Heart left ventricle (tissue), 16 donors: ENCODE results near the gene BMP10. TPM values are rescaled to one million over a fixed set of nuclear protein-coding genes. Genes with fewer than 3 reads are reported as not detected.

ENCODE experiments used
- ATAC-seq, 4 donors: fragments of 200-7000 bp; cut with Tn5 transposase; one replicate each; pipeline ENCODE4 v1.9.1; 2020 to 2022; ENCODE audit warnings: moderate library complexity in 4 of 4, mild to moderate bottlenecking in 3 of 4, moderate number of reproducible peaks in 1 of 4
- DNase-seq, 5 donors: peaks; one replicate each; pipeline ENCODE4 v3.0.0-alpha.2; 2020
- H3K27ac ChIP-seq, 12 donors: fragments of 200-600 bp; sonication (generic) in 4 of 12; one replicate each; pipeline versions ENCODE4 v1.5.0 to v1.8.0; 2016 to 2022; ENCODE audit warnings: mild to moderate bottlenecking in 2 of 12
- H3K27me3 ChIP-seq, 9 donors: fragments of 200-600 bp; sonication (generic) in 2 of 9; one replicate each; pipeline versions ENCODE4 v1.5.1 to v1.8.0; 2016 to 2022; ENCODE audit warnings: mild to moderate bottlenecking in 3 of 9
- H3K36me3 ChIP-seq, 9 donors: fragments of 200-600 bp; sonication (generic) in 2 of 9; one replicate each; pipeline versions ENCODE4 v1.5.0 to v1.8.0; 2018 to 2022; ENCODE audit warnings: mild to moderate bottlenecking in 2 of 9
- H3K4me1 ChIP-seq, 12 donors: fragments of 200-600 bp; sonication (generic) in 4 of 12; one replicate each; pipeline versions ENCODE4 v1.5.0 to v1.8.0; 2016 to 2022; ENCODE audit warnings: mild to moderate bottlenecking in 3 of 12
- H3K4me3 ChIP-seq, 12 donors: fragments of 200-600 bp; sonication (generic) in 4 of 12; one replicate each; pipeline versions ENCODE4 v1.5.0 to v1.8.0; 2017 to 2022; ENCODE audit warnings: mild to moderate bottlenecking in 9 of 12, moderate library complexity in 4 of 12
- H3K9me3 ChIP-seq, 12 donors: fragments of 200-600 bp; sonication (generic) in 4 of 12; one replicate each; pipeline versions ENCODE4 v1.5.0 to v1.8.0; 2016 to 2022; ENCODE audit warnings: mild to moderate bottlenecking in 1 of 12
- CTCF ChIP-seq, 12 donors: fragments of 200-600 bp; sonication (generic) in 4 of 12; IDR thresholded peaks; one replicate each; pipeline versions ENCODE4 v1.5.0 to v1.8.0; 2018 to 2022; ENCODE audit warnings: antibody characterized with exemption in 12 of 12, mild to moderate bottlenecking in 5 of 12
- POLR2A ChIP-seq, 2 donors: fragments of 450-650 bp; IDR thresholded peaks; one replicate each; pipeline ENCODE4 v1.6.1; 2017; ENCODE audit warnings: antibody characterized with exemption in 2 of 2, mild to moderate bottlenecking in 2 of 2, moderate library complexity in 2 of 2
- WGBS, 4 donors: extraction: QIAGEN DNeasy Blood & Tissue Kit in 2 of 4; methylation state at CpG; one replicate each; pipeline versions ENCODE4 v1.1.5 to v1.1.7; 2013 to 2018; 5-methylcytosine and 5-hydroxymethylcytosine counted together
- intact Hi-C, 10 donors: fragments of 100-400 bp; cut with DNase I; formaldehyde crosslinking; loops; one replicate each; pipeline versions ENCODE4 v1.11.1 to v1.14.2; 2022
- polyA plus RNA-seq, 2 donors: library from polyadenylated mRNA; stranded (reverse); fragments of 200-250 nt; gene quantifications; one replicate each; pipeline ENCODE4 v1.2.3, GENCODE V29; 2013
- total RNA-seq, 9 donors: library from RNA; depleted of rRNA in 2 of 9; stranded (reverse); fragments of >200 nt in 2 of 9; fragmentation: NEBNext Ultra II Directional in 3 of 9; extraction: Animal tissue kit (Norgen Biotek cat#: 25700) in 3 of 9; gene quantifications; one replicate each; pipeline versions ENCODE4 v1.1.0 to v1.2.4, GENCODE V29; 2016 to 2023
- donor health status: ischemic (EF 13 %, LVEDD 7.1; RV severe dilation, severe dysfunction).
- donor health status: healthy with polysubstance abuse.
- donor health status: DM: no; HTN: yes; CAD: no.
- donor health status: DM: no; HTN: no; CAD: no.
- donor health status: ischemic (EF 25% LVEDD 6.9; RV normal size, moderate dysfunction).
- donor health status: ischemic (EF 25% LVEDD 5.7; RV mildly dilated, moderate dysfunction).
- donor health status: healthy.
- donor health status: DM: yes; HTN: yes; CAD: no.
- donor health status: ischemic (EF 35%, LVEDD 5.7; RV mildly dilated, moderate dysfunction).
- donor health status: nonischemic (EF 11% LVEDD 7.7; RV severe dilation, severe dysfunction).
- donor health status: DM: yes; HTN: yes; CAD: no.
- donor health status: PGD.
- donor health status: ischemic (EF 29% LVEDD 5.4; RV normal size, mild dysfunction).
- donor health status: nonischemic (EF 23%, LVEDD 6.1; RV moderate dilation, normal function).

BMP10 gene
- total and polyA plus RNA-seq, 11 donors, result 0.15 to 5.9 (median 1.7) TPM; not detected in 7

- ATAC-seq (no peak), DNase-seq (no peak)
- 88 to 92% (median 90%) methylated on average over 10 of the region's 10 CpGs for WGBS, 4 donors
- Histone ChIP-seq H3K4me1 (peaks cover 0 to 7% (median 0%) of the 10 kb centered on the region in 12 donors), H3K36me3 (no peaks in the 10 kb centered on the region), H3K27me3 (peaks cover 0 to 43% (median 2%) of the 10 kb centered on the region in 9 donors), H3K27ac (no peak overlapping the region), H3K9me3 (no peaks in the 10 kb centered on the region), H3K4me3 (no peak overlapping the region)
- no peak for TF ChIP-seq CTCF (IDR thresholded peaks at IDR 0.05)
- TF ChIP-seq POLR2A (IDR thresholded peaks at IDR 0.05), result no peak
- intact Hi-C loops, result no loop called here
Observed at GRCh38 chr2:68885074-68885810, 14.0 kb upstream of the BMP10 start.

- peaks cover 0 to 10% (median 0%) of the 10 kb centered on the region in 12 donors for H3K4me1 ChIP-seq
- H3K27ac ChIP-seq, result no peak overlapping the region
- H3K36me3 ChIP-seq, result no peaks in the 10 kb centered on the region
- TF ChIP-seq POLR2A (IDR thresholded peaks at IDR 0.05), result no peak
- TF ChIP-seq CTCF (IDR thresholded peaks at IDR 0.05), result no peak
- no peak overlapping the region for H3K4me3 ChIP-seq
- peaks cover 0 to 65% (median 9%) of the 10 kb centered on the region in 9 donors for H3K27me3 ChIP-seq
- intact Hi-C loops, result no loop called here
- H3K9me3 ChIP-seq, result no peaks in the 10 kb centered on the region
- ATAC-seq (no peak), DNase-seq (no peak)
Observed at GRCh38 chr2:68880213-68880612, 9.0 kb upstream of the BMP10 start.

- H3K4me1 ChIP-seq, result peaks cover 0 to 10% (median 0%) of the 10 kb centered on the region in 12 donors
- WGBS, 4 donors, result 39 to 64% (median 52%) methylated on average over 3 of the region's 3 CpGs
Observed at GRCh38 chr2:68879296-68879695, 8.1 kb upstream of the BMP10 start.

GRCh38 chr2:68878753-68879152 lies 7.6 kb upstream of the BMP10 start:
- TF ChIP-seq CTCF (IDR thresholded peaks at IDR 0.05), result no peak
- TF ChIP-seq POLR2A (IDR thresholded peaks at IDR 0.05), result no peak
- Histone ChIP-seq H3K4me3 (no peak overlapping the region), H3K9me3 (no peaks in the 10 kb centered on the region), H3K36me3 (no peaks in the 10 kb centered on the region), H3K4me1 (peaks cover 0 to 10% (median 0%) of the 10 kb centered on the region in 12 donors), H3K27ac (no peak overlapping the region), H3K27me3 (peaks cover 0 to 75% (median 10%) of the 10 kb centered on the region in 9 donors)
- DNase-seq, result no peak
- intact Hi-C loops, result no loop called here
- WGBS, 4 donors, result 74 to 89% (median 77%) methylated on average over 2 of the region's 2 CpGs
- no peak for ATAC-seq

More at GRCh38 chr2:68879296-68879695, 8.1 kb upstream of the BMP10 start:
- Histone ChIP-seq H3K36me3 (no peaks in the 10 kb centered on the region), H3K9me3 (no peaks in the 10 kb centered on the region), H3K4me3 (no peak overlapping the region), H3K27me3 (peaks cover 0 to 73% (median 10%) of the 10 kb centered on the region in 9 donors), H3K27ac (no peak overlapping the region)
- DNase-seq, result no peak
- no peak for TF ChIP-seq CTCF (IDR thresholded peaks at IDR 0.05)
- no peak for TF ChIP-seq POLR2A (IDR thresholded peaks at IDR 0.05)
- ATAC-seq, result no peak
- intact Hi-C loops, result no loop called here
